Suprapubic skin (tissue), 3 donors: ENCODE data around the gene TENT4B.

Experiments
- POLR2A ChIP-seq, 2 donors: fragments of 450-650 bp; IDR thresholded peaks; one replicate each; pipeline ENCODE4 v1.6.1; 2017; ENCODE audit warnings: antibody characterized with exemption in 2 of 2, mild to moderate bottlenecking in 2 of 2, moderate library complexity in 2 of 2
- TF ChIP-seq, protein P1 (sequence below), 2 donors: fragments of 200-600 bp in 1 of 2; fragments of 450-650 bp in 1 of 2; sonication (generic) in 1 of 2; IDR thresholded peaks; one replicate each; pipeline ENCODE4 v1.5.1; 2016 to 2019; ENCODE audit warnings: antibody characterized with exemption in 2 of 2, mild to moderate bottlenecking in 1 of 2, moderate library complexity in 1 of 2

DNA sequence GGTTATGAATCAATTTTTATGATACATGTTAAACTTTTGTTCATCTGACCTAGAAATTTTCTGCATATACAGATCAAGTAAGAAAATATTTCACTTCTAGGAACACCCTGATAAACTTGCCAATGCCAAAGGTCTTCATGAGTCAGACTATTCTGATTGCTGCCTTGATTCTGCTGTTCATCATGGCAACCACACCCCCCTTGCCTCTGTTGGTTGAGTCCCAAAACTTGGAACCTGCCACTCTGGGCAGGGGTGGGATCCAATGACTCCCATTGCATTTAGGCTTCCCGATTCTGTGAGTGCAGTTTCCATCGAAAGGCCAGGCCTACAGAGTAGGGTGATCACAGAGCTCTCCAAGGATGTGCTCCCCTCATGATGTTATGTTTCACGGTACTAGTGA is 15.8 kb upstream of the TENT4B start:
- TF ChIP-seq POLR2A (IDR thresholded peaks at IDR 0.05) = no peak
- TF ChIP-seq, protein P1, sequence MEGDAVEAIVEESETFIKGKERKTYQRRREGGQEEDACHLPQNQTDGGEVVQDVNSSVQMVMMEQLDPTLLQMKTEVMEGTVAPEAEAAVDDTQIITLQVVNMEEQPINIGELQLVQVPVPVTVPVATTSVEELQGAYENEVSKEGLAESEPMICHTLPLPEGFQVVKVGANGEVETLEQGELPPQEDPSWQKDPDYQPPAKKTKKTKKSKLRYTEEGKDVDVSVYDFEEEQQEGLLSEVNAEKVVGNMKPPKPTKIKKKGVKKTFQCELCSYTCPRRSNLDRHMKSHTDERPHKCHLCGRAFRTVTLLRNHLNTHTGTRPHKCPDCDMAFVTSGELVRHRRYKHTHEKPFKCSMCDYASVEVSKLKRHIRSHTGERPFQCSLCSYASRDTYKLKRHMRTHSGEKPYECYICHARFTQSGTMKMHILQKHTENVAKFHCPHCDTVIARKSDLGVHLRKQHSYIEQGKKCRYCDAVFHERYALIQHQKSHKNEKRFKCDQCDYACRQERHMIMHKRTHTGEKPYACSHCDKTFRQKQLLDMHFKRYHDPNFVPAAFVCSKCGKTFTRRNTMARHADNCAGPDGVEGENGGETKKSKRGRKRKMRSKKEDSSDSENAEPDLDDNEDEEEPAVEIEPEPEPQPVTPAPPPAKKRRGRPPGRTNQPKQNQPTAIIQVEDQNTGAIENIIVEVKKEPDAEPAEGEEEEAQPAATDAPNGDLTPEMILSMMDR (IDR thresholded peaks at IDR 0.05) = no peak
